DMS114 treated with DMSO at 0.1 percent for 48 hours (cell line): ENCODE measurements around the gene CEP350.
"Not testable (repeated sequence)": the region's sequence is repeated elsewhere in the genome, so short reads cannot be mapped to it uniquely, and the experiment has no call there.

ENCODE experiments used
- DNase-seq: peaks from one replicate; lab custom pipeline; 2025; ENCODE audit not compliant: unreplicated experiment; lab: John Stamatoyannopoulos, UW

The CEP350 gene

DNA sequence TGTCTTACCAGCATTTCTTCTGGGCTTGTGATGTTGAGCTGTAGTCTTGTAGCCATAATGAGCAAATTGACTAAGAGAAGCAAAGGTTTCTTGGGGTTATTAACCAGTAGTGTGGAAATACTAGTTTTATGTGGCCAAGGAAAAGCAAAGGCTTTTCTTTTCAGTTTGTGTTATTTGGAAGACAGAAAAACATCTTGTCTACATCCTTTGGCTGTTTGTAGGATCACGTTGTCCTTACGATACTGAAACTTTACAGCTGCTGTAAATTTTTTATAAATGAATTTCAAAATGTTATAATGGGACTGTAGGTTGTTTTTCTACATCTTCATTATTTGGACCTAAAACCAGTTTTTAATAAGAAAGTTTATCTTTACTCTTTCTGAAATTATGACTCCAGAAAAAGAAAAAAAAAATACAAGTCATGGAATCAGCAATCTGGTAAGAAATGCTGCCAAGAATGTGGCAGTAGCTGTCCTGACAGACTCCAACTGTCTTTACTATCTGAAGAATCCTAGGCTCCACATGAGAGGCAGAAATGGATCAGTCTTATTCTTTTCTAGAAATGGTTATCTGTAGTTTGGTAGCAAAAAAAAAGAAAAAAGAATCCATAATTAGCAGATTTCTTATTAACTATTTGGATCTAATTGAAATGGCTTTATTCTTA is 158.5 kb downstream of the CEP350 start:
- no peak for DNase-seq

DNA sequence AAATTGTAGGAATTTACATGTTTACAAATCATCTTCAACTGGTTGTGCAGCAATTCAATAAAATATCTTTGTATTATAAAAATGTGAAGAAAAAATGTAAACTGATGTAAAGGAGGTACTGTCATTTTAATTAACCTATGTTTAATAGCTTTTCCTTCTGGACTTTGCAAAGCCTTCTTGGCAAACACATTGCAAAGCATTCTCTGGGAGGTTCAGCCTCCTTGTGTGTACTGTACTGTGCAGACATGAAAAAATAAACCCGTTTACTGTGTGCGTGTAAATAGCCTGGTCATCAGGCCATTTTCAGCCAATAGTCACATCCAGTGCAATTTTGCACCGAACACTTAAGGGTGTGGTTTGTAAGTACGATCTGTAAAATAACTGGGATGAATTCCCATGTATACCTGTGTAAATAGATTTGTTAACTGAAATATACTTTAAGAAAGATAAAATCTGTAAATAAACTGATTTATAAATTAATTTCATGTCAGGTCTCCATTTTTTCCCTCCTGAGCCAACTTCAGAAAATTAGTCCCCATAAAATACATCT is 159.9 kb downstream of the CEP350 start:
- no peak for DNase-seq

DNA sequence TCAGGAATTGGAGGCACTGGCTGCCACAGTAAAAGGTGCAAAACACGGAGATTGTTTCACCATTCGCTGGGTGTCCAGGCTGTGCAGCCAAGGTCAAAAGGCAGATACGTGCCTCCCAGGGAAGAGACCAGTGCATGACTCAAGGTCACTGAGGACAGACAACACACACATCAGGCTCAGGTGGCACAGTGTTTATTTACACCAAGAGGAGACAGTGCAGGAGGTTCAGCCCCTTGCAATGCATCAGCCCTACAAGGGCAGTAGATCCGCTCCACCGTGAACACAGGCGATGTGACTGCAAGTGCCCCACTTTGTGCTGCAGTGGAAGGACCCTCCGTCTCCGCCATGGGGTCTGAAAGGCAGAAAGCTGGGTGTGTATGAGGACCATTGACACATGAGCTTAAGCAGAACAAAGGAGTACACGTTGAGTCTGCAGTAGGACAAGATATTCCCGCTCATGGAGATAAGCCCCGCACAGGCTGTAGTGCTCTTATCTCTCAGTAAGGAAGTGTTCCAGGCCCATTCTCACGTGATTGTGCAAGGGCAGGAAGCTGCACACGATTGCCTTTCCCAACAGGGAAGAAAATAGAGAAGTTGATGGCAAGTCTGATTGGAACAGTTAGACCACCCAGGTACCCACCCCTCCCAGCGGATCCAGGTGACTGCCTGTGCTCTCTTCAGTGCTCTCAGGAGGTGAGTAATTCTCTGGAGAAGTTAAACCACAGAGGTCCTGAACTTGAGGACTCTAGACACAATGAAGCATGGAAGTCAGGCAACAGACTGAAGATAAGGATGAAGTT is 162.6 kb downstream of the CEP350 start:
- no peak for DNase-seq

DNA sequence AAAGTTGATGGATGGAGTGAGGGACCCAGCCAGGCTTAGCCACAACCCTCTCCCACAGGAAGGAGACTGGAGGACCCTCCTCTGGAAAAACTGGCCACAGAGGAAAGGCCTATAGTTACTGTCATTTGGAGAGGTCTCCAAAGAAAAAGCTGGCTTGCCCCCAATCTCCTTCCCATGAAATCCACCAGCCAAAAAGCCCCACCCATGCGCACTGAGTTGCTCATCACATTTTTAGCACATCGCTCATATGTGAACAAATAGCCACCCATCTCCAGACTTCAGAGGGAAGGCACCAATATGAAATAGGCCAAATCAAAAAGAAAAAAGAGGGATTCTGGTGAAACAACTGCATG is 163.1 kb downstream of the CEP350 start:
- no peak for DNase-seq

DNA sequence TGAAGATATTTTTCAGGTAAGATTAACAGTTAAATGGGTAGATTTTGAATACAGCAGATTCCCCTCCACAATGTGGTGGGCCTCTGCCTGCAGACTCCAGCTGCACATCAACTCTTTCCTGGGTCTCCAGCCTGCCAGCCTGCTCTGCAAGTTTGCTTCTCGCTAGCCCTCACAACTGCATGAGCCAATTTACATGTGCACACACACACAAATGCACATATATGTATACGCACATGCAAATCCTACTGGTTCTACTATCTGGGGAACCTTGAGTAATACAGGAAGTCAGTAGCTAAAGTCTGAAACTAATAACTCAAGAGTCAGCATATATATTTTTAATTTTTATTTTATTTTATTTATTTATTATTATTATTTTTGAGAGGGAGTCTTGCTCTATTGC is 165.2 kb downstream of the CEP350 start:
- no peak for DNase-seq

DNA sequence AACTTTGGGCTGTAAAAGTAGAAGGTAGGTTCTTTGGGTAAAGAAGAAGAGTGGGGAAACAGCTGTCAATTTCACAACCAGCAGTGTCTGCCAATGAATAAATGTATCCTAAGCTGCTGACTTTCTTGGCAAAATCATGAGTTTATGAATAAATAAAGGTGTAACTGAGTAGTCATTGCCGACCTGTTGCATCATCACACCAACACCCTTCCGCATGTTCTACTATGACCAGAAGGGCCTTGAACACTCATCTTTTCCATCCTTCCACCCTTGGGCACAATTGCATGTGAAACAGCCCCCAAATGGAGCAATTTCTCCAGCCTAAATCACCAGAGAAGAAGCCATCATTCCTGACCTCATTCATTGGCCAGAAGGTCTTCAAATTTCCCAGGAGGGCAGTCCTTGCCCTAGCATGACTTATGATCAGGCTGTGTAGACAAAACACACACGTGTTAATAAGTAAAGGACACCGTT is 168.9 kb downstream of the CEP350 start:
- DNase-seq: no peak

DNA sequence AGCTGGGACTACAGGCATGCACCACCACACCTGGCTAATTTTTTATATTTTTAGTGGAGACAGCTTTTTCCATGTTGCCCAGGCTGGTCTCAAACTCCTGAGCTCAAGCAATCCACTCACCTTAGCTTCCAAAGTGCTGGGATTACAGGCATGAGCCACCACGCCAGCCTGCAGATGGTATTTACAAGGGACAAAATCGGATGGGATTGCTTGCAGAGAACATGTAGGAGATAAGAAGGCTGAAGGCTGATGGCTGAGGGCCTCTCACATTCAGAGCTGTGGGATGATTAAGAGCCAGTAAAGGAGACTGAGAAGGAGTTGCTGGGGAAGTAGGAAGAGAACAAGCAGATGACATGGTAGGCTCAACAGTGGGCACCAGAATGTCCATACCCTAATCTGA is 176.0 kb downstream of the CEP350 start:
- DNase-seq: no peak

DNA sequence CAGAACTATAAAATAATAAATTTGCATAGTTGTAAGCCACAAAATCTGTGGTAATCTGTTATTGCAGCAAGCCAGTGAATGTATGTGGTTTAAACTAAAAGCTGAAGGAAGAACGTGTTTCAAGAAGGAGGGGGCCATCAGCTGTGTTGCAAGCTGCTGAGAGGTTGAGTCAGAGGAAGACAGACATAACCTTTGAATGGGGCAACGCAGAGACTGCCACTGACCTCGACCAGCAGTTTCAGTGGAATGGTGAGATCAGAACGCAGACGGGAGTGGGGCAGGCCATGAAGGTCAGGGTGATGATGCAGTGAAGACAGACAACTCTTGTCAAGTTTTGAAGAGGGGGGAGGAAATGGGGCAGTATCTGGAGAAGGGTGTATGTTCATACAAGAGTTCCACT is 176.9 kb downstream of the CEP350 start:
- no peak for DNase-seq

DNA sequence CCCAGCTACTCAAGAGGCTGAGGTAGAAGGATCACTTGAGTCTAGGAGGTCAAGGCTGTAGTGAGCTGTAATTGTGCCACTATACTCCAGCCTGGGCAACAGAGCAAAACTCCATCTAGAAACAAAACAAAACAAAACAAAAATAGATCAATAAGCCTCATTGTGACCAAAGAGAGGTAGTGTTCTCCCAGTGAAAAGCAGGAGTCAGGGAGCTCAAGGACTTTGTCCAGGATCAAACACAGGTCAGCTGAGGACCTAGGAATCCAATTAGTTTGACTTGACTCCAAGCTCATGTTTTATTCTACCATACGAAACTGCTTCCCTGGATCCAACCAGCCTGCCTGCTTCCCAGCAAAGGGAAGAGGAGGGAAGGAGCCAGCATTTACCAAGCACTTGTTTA is 178.6 kb downstream of the CEP350 start:
- DNase-seq: no peak

DNA sequence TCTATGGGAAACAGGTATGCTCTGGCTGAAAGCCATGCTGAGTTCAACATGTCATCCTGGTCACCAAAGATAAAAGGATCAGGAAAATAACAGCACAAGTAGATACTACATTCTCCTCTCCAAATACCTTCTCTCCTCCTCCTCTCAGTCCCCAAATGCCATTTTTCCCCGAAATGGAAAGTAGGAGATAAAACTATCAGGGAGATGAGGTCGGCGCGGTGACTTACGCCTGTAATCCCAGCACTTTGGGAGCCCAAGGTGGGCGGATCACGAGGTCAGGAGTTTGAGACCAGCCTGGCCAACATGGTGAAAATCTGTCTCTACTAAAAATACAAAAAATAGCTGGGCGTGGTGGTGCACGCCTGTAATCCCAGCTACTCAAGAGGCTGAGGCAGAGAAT is 179.1 kb downstream of the CEP350 start:
- DNase-seq: not testable (repeated sequence)

DNA sequence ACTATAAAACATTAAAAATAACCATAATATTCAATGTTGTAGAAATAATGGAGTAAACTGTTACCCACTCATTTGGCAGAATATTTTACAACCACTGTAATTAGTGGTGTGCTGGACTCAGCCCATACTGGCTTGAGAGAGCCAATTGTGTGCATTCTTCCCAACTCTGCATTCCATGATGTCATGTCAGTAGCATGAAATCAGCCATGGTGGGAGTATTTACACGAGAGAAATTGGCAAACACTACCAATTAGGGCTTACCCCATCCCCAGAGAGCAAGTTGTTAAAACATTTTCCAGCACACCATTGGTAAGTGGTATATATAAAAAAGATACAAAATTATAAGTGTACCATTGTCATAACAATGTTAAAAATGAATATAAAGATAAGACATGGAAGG is 180.9 kb downstream of the CEP350 start:
- no peak for DNase-seq

DNA sequence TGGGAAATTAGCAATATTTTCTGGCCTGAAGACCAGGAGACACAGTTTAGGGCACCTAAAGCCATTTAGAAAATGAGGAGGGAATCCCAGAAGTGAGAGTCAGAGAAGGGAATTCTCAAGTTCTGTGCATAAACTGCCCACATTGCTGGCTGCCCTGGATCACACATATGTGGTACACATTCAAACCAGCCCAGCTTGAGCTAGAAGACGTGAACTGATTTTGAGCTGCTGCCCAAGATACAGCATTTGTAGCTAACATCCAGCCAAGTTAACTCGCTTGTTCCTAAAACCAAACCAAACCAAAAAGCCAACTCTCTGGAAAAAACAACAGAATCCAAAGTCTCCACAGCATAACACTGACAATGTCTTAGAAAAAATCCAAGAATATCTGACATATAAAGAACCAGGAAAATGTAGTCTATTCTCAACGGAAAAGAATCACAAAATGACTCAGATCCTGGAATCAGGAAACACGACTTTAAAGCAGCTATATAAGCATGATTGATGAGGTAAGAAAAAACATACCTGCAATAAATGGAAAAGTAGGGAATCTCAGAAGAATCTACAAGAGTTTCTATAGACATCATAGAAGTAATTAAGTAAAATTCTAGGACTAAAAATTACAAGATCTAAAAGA is 181.8 kb downstream of the CEP350 start:
- no peak for DNase-seq

DNA sequence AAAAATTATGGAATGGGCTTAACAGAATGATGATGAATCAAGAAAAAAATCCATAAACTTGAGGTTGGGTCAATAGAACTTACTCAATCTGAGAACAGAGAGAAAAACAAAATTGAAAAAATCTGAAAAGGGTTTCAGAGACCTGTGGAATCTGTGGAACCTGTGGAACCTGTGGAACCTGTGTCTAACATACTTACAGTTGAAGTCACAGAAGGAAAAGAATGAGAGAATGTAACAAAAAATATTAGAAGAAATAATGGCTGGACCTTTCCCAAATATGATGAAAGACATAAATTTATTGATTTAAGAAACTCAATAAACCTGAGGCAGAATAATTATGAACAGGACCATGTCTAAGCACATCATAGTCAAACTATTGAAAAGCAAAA is 182.4 kb downstream of the CEP350 start:
- no peak for DNase-seq

DNA sequence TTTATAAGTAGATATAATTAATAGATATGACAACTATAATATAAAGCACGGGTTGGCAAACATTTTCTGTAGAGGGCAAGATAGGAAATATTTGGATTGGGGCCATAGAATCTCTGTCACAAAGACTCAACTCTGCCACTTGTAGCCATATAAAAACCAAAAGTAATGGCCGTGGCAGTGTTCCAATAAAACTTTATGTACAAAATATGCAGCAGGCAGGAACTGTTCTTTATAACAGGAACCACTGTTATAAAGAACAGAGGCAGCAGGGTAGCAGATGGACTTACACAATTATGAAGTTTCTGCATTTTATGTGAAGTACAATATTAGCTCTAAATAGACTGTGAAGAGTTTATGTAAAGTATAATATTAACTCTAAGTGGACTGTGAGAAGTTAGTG is 183.2 kb downstream of the CEP350 start:
- DNase-seq: no peak

DNA sequence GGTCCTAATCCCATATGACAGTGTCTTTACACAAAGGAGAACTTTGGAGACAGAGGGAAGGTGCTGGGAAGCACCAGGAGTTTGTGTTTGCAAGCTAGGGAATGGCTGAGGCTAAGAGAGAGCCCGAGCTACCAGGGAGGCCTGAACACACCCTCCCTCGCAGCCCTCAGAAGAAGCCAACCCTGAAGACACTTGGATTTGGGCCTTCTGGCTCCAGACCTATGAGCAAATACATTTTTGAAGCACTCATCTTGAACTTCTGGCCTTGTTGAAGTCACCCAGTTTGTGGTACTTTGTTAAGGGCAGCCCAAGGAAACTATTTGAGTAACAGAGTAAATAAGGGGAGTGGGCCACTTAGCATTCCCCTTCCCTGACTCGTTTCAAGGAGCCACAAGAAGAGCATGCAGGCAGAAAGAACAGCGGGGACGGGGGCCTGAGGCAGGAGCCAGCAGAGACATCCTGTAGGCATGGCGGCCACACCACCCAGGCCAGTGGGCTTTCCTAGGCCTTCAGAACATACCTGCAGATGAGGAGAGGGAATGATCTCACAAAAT is 186.8 kb downstream of the CEP350 start:
- no peak for DNase-seq

DNA sequence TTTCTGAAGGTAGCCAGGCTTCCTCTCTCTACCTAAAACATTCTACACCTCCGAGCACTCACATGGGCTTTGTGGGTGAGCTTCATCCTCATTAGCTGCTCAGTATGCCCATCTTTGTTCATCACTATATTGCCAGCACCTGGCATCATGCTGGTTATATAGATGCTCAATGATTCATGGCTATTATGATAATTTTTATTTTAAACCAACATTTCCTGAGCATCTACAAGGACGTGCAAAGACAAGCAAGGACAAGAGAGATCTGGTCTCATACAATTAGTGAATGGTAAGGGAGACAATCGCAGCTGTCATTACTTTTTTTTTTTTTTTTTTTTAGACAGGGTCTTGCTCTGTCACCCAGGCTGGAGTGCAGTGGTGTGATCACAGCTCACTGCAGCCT is 188.7 kb downstream of the CEP350 start:
- DNase-seq: no peak

DNA sequence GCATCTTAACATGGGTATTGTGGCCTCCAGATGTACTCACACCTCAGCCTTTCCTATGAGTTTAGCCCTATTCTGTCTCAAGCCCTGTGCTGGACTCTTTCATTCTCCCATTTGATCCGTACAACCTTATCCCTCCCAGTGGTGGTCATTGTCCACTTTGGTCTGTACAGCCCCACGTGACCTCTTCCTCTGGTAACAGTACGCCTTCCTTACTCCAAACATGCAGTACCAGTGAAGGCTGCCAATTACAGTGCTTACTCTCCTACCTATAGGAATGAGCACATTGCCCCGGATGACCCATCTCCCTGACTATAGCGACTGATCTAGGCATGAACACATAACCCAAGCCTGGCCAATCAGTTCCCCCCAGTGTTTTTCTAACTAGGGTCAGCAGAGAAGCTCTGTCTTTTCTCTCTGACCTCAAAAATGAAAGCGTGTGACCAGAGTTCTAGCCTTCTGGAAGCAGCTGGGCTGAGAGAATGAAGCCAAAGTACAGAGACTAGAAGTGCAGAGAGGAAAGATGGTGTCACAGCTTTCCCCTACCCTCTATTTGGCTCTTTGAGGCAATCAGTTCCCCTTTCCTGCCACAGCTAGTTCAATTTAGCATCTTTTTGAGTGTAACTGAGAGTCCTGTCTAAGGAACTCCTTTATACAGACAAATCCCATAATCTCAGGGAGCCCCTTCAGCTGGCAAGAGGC is 190.2 kb downstream of the CEP350 start:
- DNase-seq: no peak

DNA sequence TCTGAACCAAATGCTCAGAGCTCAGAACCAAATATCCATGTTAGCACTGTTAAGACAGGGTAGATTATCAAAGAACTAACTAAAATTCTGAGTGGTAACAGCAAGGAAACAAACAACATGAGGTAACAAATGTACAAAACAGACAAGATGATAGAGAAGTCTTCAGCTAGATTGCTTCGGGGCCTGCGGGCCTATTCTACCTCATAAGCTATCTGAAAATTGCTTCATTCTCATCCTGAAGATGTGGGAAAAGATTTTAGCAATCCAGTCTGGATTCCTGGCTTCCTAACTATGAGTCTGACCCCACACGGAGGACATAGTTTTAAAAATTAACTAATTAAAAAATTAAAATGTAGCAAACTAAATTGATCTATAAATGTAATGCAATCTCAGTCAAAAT is 190.8 kb downstream of the CEP350 start:
- DNase-seq: no peak

DNA sequence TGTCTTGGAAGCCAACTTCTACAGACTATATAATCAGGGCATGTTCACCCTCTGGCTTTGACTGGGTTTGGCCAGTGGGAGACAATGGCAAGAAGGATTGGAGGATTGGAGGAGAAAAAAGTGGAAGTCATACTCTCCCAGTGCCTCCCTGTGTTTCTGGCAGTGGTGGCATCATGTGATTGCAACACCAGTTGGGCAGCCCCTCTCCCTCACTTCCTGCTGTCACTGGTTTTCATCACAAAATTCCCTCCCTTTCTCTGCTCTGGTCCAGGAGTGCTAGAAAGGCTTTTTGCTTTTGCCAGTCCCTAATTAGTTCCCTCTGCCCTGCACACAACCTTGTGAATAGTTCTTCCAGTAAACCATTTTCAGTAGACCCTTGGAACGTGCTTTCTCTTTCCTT is 196.4 kb downstream of the CEP350 start:
- no peak for DNase-seq

DNA sequence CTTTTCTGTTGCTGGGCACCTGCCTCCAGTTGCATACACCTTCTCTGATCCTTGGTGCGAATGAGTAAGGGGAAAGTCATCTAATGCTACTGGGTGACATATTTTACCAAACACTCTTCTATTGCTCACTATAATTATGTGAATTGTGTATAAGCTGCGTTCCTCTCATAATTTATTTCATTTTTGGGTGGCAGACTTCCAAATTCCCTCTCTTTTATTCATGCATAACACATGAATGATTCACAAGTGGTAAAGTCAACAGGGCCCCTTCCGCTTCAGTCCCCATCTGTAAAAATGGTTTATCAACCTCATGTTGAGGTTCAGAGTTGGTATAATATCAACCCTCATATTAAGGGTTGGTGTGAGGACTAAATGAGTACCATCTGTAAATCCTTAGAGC is 196.9 kb downstream of the CEP350 start:
- no peak for DNase-seq

DNA sequence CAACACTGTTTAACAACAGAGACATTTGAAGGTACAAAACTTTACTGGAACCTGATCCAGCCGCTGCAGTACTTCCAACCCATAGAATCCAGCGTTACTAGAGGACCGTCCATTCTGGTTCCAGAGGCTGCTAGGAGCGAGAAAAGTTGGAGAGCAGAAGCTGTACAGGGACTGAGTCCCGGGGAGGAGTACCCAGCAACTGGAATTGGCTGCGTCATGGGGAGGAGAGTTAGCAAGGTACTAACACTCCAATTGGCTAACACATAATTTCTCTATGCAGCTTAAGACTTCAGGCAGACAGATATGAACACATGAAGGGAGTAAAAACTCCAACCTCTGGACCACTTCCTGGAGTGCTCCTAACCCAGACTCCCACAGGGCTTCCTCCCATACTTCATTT is 198.0 kb downstream of the CEP350 start:
- DNase-seq: no peak
